Hematopoietic multipotent progenitor cell treated with erythropoietin and hydrocortisone succinate and interleukin-3 and kit ligand, for 15 days (in vitro differentiated cells): ENCODE results near the gene TUBGCP6.
A peak's percentile ranks its signal among the peaks of the same experiment; 100 is the strongest.
"Not testable (repeated sequence)": the region's sequence is repeated elsewhere in the genome, so short reads cannot be mapped to it uniquely, and the experiment has no call there.

Experiments
- DNase-seq: peaks from one replicate; pipeline ENCODE4 v3.0.0-alpha.2; 2015; ENCODE audit warnings: low spot score

TUBGCP6 gene

DNA sequence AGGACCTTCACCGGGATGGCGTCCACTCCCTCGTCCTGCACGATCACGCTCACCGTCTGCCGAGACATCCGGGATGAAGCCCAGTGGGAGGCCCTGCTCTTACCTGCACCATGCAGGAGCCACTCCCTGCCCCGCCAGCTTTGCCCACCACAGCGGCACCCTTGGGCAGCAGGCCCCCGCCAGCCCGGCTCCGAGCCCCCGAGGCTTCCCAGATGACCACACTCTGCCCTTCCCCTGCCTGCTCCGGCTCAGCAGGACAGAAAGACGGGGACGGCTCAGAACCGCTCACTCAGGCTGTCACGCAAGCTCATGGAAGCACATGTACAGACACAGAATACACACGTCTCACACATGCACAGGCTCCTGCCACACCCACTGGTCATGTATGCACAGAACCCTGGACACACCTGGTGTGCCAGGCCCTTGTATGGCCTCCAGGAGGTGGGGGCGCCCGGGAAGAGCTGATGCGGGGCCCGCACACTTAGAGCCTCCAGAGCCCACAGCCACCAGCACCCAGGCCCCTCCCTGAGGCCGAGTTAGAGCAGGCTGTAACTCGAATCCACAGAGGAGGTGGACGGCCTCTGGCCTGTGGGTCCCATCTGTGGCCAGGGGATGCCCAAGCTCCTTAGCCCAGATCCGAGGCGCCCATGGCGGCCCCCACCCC is 34.3 kb upstream of the TUBGCP6 start:
- DNase-seq = no peak

GRCh38 chr22:50278461-50278860 is 33.6 kb upstream of the TUBGCP6 start:
- no peak for DNase-seq

GRCh38 chr22:50277761-50278160 is 32.9 kb upstream of the TUBGCP6 start:
- no peak for DNase-seq

DNA sequence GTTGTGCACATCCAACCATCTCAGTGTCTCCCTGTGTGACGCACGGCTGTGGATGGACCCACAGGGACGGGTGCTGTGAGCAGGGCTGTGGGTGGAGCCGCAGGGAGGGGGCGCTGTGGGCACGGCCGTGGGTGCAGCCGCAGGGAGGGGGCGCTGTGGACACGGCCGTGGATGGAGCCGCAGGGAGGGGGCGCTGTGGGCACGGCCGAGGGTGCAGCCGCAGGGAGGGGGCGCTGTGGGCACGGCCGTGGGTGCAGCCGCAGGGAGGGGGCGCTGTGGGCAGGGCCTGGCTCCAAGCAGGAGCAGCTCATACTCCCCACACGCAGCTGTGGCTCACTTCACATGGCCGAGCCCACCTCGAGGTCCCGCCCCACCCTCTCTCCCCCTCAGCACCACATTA is 31.3 kb upstream of the TUBGCP6 start:
- DNase-seq = peak; percentile 54

DNA sequence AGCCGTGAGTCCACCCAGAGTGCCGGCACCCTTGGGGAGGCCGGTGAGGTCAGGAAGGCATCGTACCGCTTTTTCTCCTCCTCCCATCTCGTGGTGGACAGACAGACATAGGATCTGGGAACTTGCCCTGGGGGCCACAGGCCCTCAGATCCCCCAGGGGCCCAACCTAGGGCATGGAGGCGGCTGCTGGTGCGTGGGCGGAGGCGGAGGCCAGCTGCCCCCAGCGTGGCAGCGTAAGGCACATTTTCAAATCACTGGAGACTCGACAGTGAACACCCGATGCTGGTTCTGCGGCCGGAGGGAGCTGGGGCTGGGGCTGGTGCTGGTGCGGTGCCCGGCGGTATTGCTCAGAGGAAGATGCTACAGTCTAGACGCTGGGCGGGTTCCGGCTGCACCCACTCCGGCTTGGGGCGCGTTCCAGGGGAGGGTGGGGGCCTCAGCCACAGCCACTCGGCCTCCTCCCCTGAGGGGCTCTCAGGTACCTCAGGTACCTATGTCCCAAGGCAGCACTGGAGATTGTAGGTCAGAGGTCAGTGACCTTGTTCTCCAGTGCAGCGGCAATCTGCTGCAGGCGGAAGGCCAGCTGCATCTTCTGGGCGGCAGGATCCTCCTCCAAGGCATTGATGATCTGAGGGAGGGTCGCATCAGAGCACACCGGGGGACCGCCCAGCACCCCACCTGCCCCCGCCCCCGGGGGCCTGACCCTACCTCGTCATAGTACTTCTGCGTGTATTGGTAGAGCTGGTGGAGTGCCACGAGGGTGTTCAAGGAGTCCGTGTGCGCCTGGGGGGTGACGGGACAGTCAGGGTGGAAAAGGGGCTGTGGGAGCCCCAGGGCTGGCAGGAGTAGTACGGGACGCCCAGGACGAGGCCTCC is 30.6 kb upstream of the TUBGCP6 start:
- DNase-seq = no peak

GRCh38 chr22:50274771-50275170 is 29.9 kb upstream of the TUBGCP6 start:
- no peak for DNase-seq

DNA sequence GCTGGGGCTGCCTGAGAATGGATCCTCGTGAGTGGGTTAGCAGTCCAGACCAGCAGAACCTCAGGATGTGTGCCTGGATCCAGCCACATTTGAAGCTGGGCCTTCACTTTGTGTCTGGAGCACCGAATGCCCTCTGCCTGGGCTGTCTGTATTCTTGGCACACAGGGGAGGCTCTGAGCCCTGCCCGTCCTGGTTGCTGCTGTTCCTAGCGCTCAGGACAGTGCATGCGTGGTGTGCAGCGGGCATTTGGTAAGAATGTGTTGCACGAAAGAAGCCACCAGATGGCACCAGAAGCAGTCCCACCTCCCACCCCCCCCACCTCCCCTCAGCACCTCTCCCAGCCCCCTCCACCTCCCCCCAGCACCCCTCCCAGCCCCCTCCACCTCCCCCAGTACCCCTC is 29.5 kb upstream of the TUBGCP6 start:
- peak; percentile 12 for DNase-seq

GRCh38 chr22:50273781-50274180 is 29.0 kb upstream of the TUBGCP6 start:
- DNase-seq = not testable (repeated sequence)

DNA sequence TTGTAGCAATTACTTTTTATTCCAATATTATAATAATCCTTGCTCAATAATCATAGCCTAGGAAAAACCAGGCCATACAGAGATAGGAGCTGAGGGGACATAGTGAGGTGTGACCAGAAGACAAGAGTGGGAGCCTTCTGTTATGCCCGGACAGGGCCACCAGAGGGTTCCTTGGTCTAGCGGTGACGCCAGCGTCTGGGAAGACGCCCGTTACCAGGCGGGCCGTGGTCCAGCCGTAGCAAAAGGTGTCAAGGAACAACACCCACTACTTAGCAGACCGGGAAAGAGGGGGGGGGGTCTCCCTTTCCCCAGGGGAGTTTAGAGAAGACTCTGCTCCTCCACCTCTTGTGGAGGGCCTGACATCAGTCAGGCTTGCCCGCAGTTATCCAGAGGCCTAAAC is 28.5 kb upstream of the TUBGCP6 start:
- not testable (repeated sequence) for DNase-seq

- no peak for DNase-seq
Observed at GRCh38 chr22:50272044-50272802, 27.4 kb upstream of the TUBGCP6 start.

- peak; percentile 33 for DNase-seq
Observed at GRCh38 chr22:50271519-50271970, 26.7 kb upstream of the TUBGCP6 start.

- peak; percentile 17 for DNase-seq
Observed at GRCh38 chr22:50270666-50271394, 26.0 kb upstream of the TUBGCP6 start.

- no peak for DNase-seq
Observed at GRCh38 chr22:50269970-50270665, 25.3 kb upstream of the TUBGCP6 start, which contains the start of gene MAPK11. Gene MAPK11 (minus strand): TSS chr22:50270380. CDS start chr22:50270292, 88 bp downstream.

- DNase-seq = no peak
Observed at GRCh38 chr22:50269573-50269969, 24.7 kb upstream of the TUBGCP6 start.

DNA sequence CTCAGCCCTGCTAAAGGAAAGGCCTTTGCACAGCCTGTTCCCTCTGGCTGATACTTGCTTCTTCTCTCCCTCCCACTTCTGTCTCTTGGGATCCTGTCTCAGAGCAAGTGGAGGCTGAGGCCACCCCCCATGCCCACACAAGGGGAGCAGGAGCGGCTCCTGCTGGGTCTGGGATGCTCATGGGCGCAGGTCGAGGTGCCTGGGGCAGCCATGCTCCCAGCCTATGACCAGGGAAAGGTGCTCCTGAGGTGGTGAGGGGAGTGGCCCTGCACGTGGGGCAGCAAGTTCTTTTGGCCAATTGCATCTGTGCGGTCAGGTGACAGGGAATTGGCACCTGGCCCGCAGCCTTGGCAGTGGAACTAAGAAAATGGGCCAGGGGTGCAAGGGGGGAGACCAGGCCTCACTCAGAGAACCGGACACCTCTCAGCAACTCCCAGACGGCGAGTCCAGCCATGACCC is 23.9 kb upstream of the TUBGCP6 start:
- no peak for DNase-seq

- DNase-seq = peak; percentile 17
Observed at GRCh38 chr22:50267591-50268390, 23.0 kb upstream of the TUBGCP6 start.

DNA sequence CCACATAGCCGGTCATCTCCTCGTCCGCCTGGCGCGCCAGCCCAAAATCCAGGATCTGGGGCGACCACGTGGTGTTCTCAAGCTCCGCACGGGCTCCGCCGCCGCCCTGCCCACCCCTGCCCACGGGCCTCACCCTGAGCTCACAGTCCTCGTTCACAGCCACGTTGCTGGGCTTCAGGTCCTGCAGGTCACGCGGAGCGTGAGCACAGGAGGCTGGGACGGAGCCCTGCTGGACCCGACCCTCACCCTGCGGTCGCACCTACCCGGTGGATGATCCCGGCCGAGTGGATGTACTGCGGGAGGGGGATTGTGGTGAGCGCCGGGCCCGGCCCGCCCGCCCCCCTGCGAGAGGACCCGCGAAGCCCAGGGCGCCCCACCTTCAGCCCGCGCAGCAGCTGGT is 22.2 kb upstream of the TUBGCP6 start:
- DNase-seq = no peak

GRCh38 chr22:50264946-50265669 is 20.3 kb upstream of the TUBGCP6 start:
- DNase-seq = no peak

DNA sequence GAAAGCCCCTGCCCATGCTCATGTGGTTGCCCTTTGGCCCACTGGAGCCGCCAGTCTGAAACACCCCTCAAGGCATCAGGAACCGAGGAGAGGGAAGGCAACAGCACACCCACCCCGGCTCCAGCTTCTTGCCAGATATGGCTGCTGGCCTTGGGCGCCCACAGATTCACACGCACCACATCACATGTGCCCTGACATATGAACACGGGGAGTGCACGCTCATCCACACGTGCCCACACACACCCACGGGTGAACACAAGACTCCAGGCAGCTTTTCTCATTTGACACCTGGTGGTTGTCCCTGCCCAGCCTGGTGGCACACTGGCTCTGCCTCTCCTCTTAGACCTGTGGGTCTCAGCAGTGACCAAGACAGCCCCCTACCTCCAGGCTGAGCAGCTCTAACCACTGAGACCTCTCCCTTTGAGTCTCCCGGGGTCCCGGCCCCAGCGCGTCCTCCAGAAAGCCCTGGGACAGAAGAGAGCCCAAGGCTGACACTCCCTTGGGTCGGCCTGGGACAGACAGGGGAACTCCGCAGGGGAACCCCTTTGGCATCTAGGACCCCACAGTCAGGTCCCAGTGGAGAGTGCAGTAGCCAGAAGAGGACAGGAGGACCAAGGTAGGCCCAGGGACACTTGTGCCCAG is 19.4 kb upstream of the TUBGCP6 start:
- DNase-seq = no peak
